H1 (cell line): ENCODE results near the gene COL25A1. TPM values are rescaled to one million over a fixed set of nuclear protein-coding genes. Genes with fewer than 3 reads are reported as not detected.

Experiments used
- CTCF ChIA-PET: fragments of 300-600 bp; sonication (Branson Sonifier 250); formaldehyde crosslinking; loops from one replicate; lab custom pipeline; 2021; ENCODE audit not compliant: partially characterized antibody; lab: Charles Lee
- POLR2A ChIA-PET: fragments of 300-600 bp; sonication (Branson Sonifier 250); formaldehyde crosslinking; loops from one replicate; lab custom pipeline; 2021; ENCODE audit warnings: inconsistent platforms; ENCODE audit not compliant: partially characterized antibody; lab: Charles Lee
- DNase-seq, 2 experiments: peaks; one replicate each; pipeline versions ENCODE4 v3.0.0 to v3.0.0-alpha.2; 2010 to 2022; ENCODE audit warnings: low spot score in 2 of 2, low read depth in 1 of 2, mixed read lengths in 1 of 2
- FAIRE-seq: peaks from 2 replicates; lab custom pipeline; 2011; peaks lifted over from hg19 to GRCh38; lab: Jason Lieb, UNC
- H2AFZ ChIP-seq: 2 replicates; pipeline ENCODE4 v1.8.1; 2012; ENCODE audit warnings: low read length, inconsistent platforms
- H2AK5ac ChIP-seq: 2 replicates; pipeline ENCODE4 v1.6.1; 2013; ENCODE audit warnings: low read depth, low read length
- H2BK120ac ChIP-seq: replicated peaks from 2 replicates; pipeline ENCODE3; 2013; ENCODE audit warnings: low read depth, low read length, inconsistent platforms
- H2BK12ac ChIP-seq: 2 replicates; pipeline ENCODE4 v1.6.1; 2013; ENCODE audit warnings: low read depth, low read length
- H2BK15ac ChIP-seq: 2 replicates; pipeline ENCODE4 v1.6.1; 2013; ENCODE audit warnings: low read length
- H2BK20ac ChIP-seq: 2 replicates; pipeline ENCODE4 v1.6.1; 2013; ENCODE audit warnings: low read length
- H2BK5ac ChIP-seq: 2 replicates; pipeline ENCODE4 v1.6.1; 2013; ENCODE audit warnings: low read depth, low read length
- H3K14ac ChIP-seq: 2 replicates; pipeline ENCODE4 v1.6.1; 2013; ENCODE audit warnings: inconsistent platforms; ENCODE audit not compliant: insufficient read length
- H3K18ac ChIP-seq: 2 replicates; pipeline ENCODE4 v1.6.1; 2013; ENCODE audit warnings: low read length; ENCODE audit errors: extremely low read depth
- H3K23ac ChIP-seq: 2 replicates; pipeline ENCODE4 v1.6.1; 2013; ENCODE audit warnings: inconsistent platforms; ENCODE audit not compliant: insufficient read length
- H3K23me2 ChIP-seq: 2 replicates; pipeline ENCODE4 v1.6.1; 2013; ENCODE audit warnings: low read depth, low read length
- H3K27ac ChIP-seq: 2 replicates; pipeline ENCODE4 v1.6.1; 2011; ENCODE audit warnings: low read depth, low read length, inconsistent platforms
- H3K27me3 ChIP-seq, 4 experiments: replicated peaks in 1 of 4; 1 replicate in 1 of 4; 2 replicates in 3 of 4; pipeline versions ENCODE4 v1.6.1 to v1.8.1; 2011 to 2013; ENCODE audit warnings: low read length in 3 of 4, mild to moderate bottlenecking in 3 of 4, inconsistent platforms in 2 of 4, mixed read lengths in 2 of 4, moderate library complexity in 1 of 4; ENCODE audit not compliant: control insufficient read depth in 3 of 4, insufficient read depth in 3 of 4; ENCODE audit errors: extremely low read depth in 1 of 4
- H3K36me3 ChIP-seq, 4 experiments: 2 replicates each; pipeline versions ENCODE4 v1.6.1 to v1.8.1; 2011 to 2013; ENCODE audit warnings: mild to moderate bottlenecking in 4 of 4, low read length in 3 of 4, moderate library complexity in 2 of 4, control low read depth in 1 of 4, inconsistent platforms in 1 of 4; ENCODE audit not compliant: insufficient read depth in 4 of 4, control insufficient read depth in 2 of 4
- H3K4ac ChIP-seq: replicated peaks from 2 replicates; pipeline ENCODE3; 2013; ENCODE audit warnings: low read length, low read depth, mixed read lengths, inconsistent platforms; ENCODE audit not compliant: insufficient read length
- H3K4me1 ChIP-seq, 4 experiments: replicated peaks in 1 of 4; 1 replicate in 1 of 4; 2 replicates in 3 of 4; pipeline versions ENCODE4 v1.6.1 to v1.8.1; 2011 to 2013; ENCODE audit warnings: low read length in 3 of 4, inconsistent platforms in 2 of 4, mixed read lengths in 1 of 4; ENCODE audit not compliant: insufficient read depth in 4 of 4, control insufficient read depth in 3 of 4
- H3K4me2 ChIP-seq, 2 experiments: 2 replicates each; pipeline versions ENCODE4 v1.6.1 to v1.8.1; 2011 to 2013; ENCODE audit warnings: low read depth in 2 of 2, low read length in 2 of 2, control low read depth in 1 of 2, inconsistent platforms in 1 of 2, mild to moderate bottlenecking in 1 of 2; ENCODE audit not compliant: insufficient read depth in 1 of 2
- H3K4me3 ChIP-seq, 4 experiments: fragments of 200-600, 300-600 bp in 1 of 4; sonication (generic), shearing (Covaris generic), sonication (Bioruptor Twin) in 1 of 4; 2 replicates each; pipeline versions ENCODE4 v1.5.1 to v1.8.1; 2011 to 2016; ENCODE audit warnings: low read length in 4 of 4, low read depth in 3 of 4, control low read depth in 2 of 4, inconsistent platforms in 2 of 4, mild to moderate bottlenecking in 2 of 4, mixed read lengths in 1 of 4, moderate library complexity in 1 of 4; ENCODE audit not compliant: insufficient read depth in 2 of 4; ENCODE audit errors: extremely low read depth in 1 of 4
- H3K56ac ChIP-seq: replicated peaks from 2 replicates; pipeline ENCODE3; 2013; ENCODE audit warnings: low read depth, mild to moderate bottlenecking, mixed read lengths, low read length, inconsistent platforms; ENCODE audit not compliant: insufficient read length
- H3K79me1 ChIP-seq: 2 replicates; pipeline ENCODE4 v1.6.1; 2013; ENCODE audit warnings: low read depth, low read length, control low read depth
- H3K79me2 ChIP-seq, 2 experiments: 2 replicates each; pipeline versions ENCODE4 v1.6.1 to v1.8.1; 2012 to 2013; ENCODE audit warnings: low read length in 2 of 2, mild to moderate bottlenecking in 2 of 2, inconsistent platforms in 1 of 2; ENCODE audit not compliant: insufficient read depth in 2 of 2, control insufficient read depth in 1 of 2
- H3K9ac ChIP-seq, 4 experiments: replicated peaks in 1 of 4; 1 replicate in 1 of 4; 2 replicates in 3 of 4; pipeline versions ENCODE4 v1.6.1 to v1.8.1; 2011 to 2013; ENCODE audit warnings: low read depth in 3 of 4, low read length in 3 of 4, control low read depth in 2 of 4, mild to moderate bottlenecking in 2 of 4, moderate library complexity in 2 of 4, inconsistent platforms in 1 of 4; ENCODE audit errors: extremely low read depth in 1 of 4
- H3K9me3 ChIP-seq, 2 experiments: 2 replicates each; pipeline versions ENCODE4 v1.6.1 to v1.8.1; 2012 to 2013; ENCODE audit warnings: mild to moderate bottlenecking in 2 of 2, moderate library complexity in 2 of 2, control low read depth in 1 of 2, inconsistent platforms in 1 of 2, low read depth in 1 of 2, low read length in 1 of 2, mixed read lengths in 1 of 2; ENCODE audit not compliant: insufficient read depth in 2 of 2
- H4K20me1 ChIP-seq, 2 experiments: replicated peaks in 1 of 2; 2 replicates each; pipeline versions ENCODE3 to v1.8.1; 2011 to 2013; ENCODE audit warnings: inconsistent platforms in 2 of 2, low read length in 2 of 2, mild to moderate bottlenecking in 1 of 2; ENCODE audit not compliant: insufficient read depth in 2 of 2, control insufficient read depth in 1 of 2
- H4K5ac ChIP-seq: 2 replicates; pipeline ENCODE4 v1.6.1; 2013; ENCODE audit warnings: low read length, low read depth, mixed read lengths, inconsistent platforms; ENCODE audit not compliant: insufficient read length
- H4K8ac ChIP-seq: 2 replicates; pipeline ENCODE4 v1.8.0; 2013; ENCODE audit warnings: mild to moderate bottlenecking, moderate library complexity, low read length, inconsistent platforms; ENCODE audit not compliant: insufficient read depth; ENCODE audit errors: extremely low read depth
- H4K91ac ChIP-seq: replicated peaks from 2 replicates; pipeline ENCODE3; 2013; ENCODE audit warnings: low read length, mixed read lengths, inconsistent platforms; ENCODE audit not compliant: insufficient read length
- CREB1 ChIP-seq: IDR thresholded peaks from 2 replicates; pipeline ENCODE4 v1.6.1; 2012; ENCODE audit warnings: inconsistent platforms
- EGR1 ChIP-seq: IDR thresholded peaks from 2 replicates; pipeline ENCODE4 v1.6.1; 2011; ENCODE audit warnings: low read depth, low read length, borderline replicate concordance
- JUN ChIP-seq: IDR thresholded peaks from 2 replicates; pipeline ENCODE4 v1.6.1; 2011; ENCODE audit warnings: low read depth, mild to moderate bottlenecking, improper control_type of control experiment, low read length
- POLR2A ChIP-seq, 2 experiments: IDR thresholded peaks; 1 replicate in 1 of 2; 2 replicates in 1 of 2; pipeline ENCODE4 v1.6.1; 2011; ENCODE audit warnings: low read depth in 2 of 2, low read length in 2 of 2, mild to moderate bottlenecking in 2 of 2; ENCODE audit errors: control extremely low read depth in 1 of 2
- WGBS, 2 experiments: shearing (Covaris generic) in 1 of 2; methylation state at CpG; one replicate each; pipeline versions ENCODE4 v1.1.6 to v1.1.7; 2013 to 2015; ENCODE audit warnings: low lambda C conversion rate in 2 of 2, mixed read lengths in 2 of 2, inconsistent platforms in 1 of 2, low coverage in 1 of 2, missing lambda C conversion rate in 1 of 2; ENCODE audit not compliant: insufficient replicate concordance in 2 of 2, insufficient coverage in 1 of 2, insufficient read length in 1 of 2; ENCODE audit errors: extremely low coverage in 1 of 2, missing lambda C conversion rate in 1 of 2; 5-methylcytosine and 5-hydroxymethylcytosine counted together
- polyA plus RNA-seq, 7 experiments: library from polyadenylated mRNA; depleted of rRNA in 3 of 7; stranded (reverse) in 5 of 7; unstranded in 2 of 7; fragments of >200 nt in 5 of 7; fragments of 200-250 nt in 2 of 7; gene quantifications; 1 replicate in 5 of 7; 2 replicates in 1 of 7; 4 replicates in 1 of 7; pipeline versions ENCODE4 v1.2.1 to v1.2.3, GENCODE V29; 2011 to 2013; ENCODE audit warnings: missing spikeins in 2 of 7, mixed read lengths in 2 of 7
- total RNA-seq: library from RNA; stranded (reverse); fragmentation: NEBNext Ultra II Directional; extraction: Animal tissue kit (Norgen Biotek cat#: 25700); gene quantifications from 2 replicates; pipeline ENCODE4 v1.2.1, GENCODE V29; 2021
- TF ChIP-seq, protein P1 (sequence below): IDR thresholded peaks from 2 replicates; pipeline ENCODE4 v1.6.1; 2012; ENCODE audit warnings: inconsistent platforms

Gene COL25A1
- total and polyA plus RNA-seq, 2 of the 8 experiments (the other 6 are each of a cell fraction or from before 2014, with no cell fraction given), result 1.1 to 8.3 TPM

DNA sequence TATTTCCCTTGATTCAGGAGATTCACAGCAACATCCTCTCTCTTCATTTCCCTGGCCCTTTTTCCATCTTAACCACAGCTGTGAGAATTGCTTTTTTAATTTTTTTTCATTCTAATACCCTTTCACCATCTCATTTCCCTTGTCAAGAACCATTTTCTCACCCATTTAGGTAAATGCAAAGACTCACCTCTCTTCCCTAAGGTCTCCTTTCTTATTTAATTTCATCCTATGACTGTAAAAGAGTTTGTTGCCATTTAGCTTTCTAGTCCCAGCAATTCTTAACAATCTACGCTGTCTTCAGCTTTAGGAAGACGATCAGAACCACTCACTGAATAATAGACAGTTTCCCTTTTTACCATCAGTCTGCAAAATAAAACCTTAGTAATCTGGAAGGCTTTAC lies 298.5 kb downstream of the COL25A1 start:
- no peak overlapping the region for H3K4me3 ChIP-seq
- ChIA-PET CTCF (interaction anchor here (0.6 kb wide), 1 partner anchor 15 kb away, joined by 3 read pairs; no protein-coding TSS in a partner anchor), POLR2A (no interaction called here)
- no peak overlapping the region for H4K91ac ChIP-seq
- 71% methylated on average over 2 of the region's 2 CpGs; no CpG with 5 or more reads in 1 of the 2 experiments for WGBS, 2 experiments
- no peak overlapping the region for H3K18ac ChIP-seq
- H4K20me1 ChIP-seq, result no peaks in the 10 kb centered on the region
- no peaks in the 10 kb centered on the region for H3K36me3 ChIP-seq
- H2BK12ac ChIP-seq, result no peak overlapping the region
- H3K4me2 ChIP-seq, result 0 out of 4 replicates have a peak overlapping the region, but pooled peaks of 1 of the 2 experiments have one; percentile 4
- H3K4me1 ChIP-seq, result peaks cover 2 to 10% (median 3%) of the 10 kb centered on the region in 4 experiments; a peak in 4 of 7 replicates
- no peaks in the 10 kb centered on the region for H3K27me3 ChIP-seq
- no peak for DNase-seq
- H2BK20ac ChIP-seq, result no peak overlapping the region
- H3K27ac ChIP-seq, result no peak overlapping the region
- no peak overlapping the region for H4K8ac ChIP-seq
- no peak overlapping the region for H2BK5ac ChIP-seq
- no peak overlapping the region for H3K4ac ChIP-seq
- TF ChIP-seq CREB1, result no peak
- TF ChIP-seq EGR1, result no peak
- no peak for TF ChIP-seq JUN
- TF ChIP-seq, protein P1, sequence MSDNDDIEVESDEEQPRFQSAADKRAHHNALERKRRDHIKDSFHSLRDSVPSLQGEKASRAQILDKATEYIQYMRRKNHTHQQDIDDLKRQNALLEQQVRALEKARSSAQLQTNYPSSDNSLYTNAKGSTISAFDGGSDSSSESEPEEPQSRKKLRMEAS, result no peak
- no peak for TF ChIP-seq POLR2A (IDR thresholded peaks at IDR 0.05; ENCODE audit: control extremely low read depth in 1 of 2, low read depth in 2 of 2, low read length in 2 of 2)
- no peak overlapping the region for H3K56ac ChIP-seq
- no peak overlapping the region for H2BK15ac ChIP-seq
- no peak overlapping the region for H3K14ac ChIP-seq
- no peaks in the 10 kb centered on the region for H3K79me1 ChIP-seq
- no peak overlapping the region for H2AFZ ChIP-seq
- H2AK5ac ChIP-seq, result no peak overlapping the region
- no peak overlapping the region for H2BK120ac ChIP-seq
- H4K5ac ChIP-seq, result no peak overlapping the region
- FAIRE-seq, result no peak
- no peak overlapping the region for H3K9ac ChIP-seq
- H3K79me2 ChIP-seq, result no peaks in the 10 kb centered on the region
- no peak overlapping the region for H3K23ac ChIP-seq
- H3K23me2 ChIP-seq, result no peaks in the 10 kb centered on the region; the same call in 1 of the 2 replicates
- no peaks in the 10 kb centered on the region for H3K9me3 ChIP-seq
